ENCODE results near the gene AGPAT1. TPM values are rescaled to one million over a fixed set of nuclear protein-coding genes. Genes with fewer than 3 reads are reported as not detected.

The AGPAT1 gene
- polyA plus RNA-seq, 2 of the 4 experiments (the other 2 are of a cell fraction) = 29.4 to 40.6 TPM

DNA sequence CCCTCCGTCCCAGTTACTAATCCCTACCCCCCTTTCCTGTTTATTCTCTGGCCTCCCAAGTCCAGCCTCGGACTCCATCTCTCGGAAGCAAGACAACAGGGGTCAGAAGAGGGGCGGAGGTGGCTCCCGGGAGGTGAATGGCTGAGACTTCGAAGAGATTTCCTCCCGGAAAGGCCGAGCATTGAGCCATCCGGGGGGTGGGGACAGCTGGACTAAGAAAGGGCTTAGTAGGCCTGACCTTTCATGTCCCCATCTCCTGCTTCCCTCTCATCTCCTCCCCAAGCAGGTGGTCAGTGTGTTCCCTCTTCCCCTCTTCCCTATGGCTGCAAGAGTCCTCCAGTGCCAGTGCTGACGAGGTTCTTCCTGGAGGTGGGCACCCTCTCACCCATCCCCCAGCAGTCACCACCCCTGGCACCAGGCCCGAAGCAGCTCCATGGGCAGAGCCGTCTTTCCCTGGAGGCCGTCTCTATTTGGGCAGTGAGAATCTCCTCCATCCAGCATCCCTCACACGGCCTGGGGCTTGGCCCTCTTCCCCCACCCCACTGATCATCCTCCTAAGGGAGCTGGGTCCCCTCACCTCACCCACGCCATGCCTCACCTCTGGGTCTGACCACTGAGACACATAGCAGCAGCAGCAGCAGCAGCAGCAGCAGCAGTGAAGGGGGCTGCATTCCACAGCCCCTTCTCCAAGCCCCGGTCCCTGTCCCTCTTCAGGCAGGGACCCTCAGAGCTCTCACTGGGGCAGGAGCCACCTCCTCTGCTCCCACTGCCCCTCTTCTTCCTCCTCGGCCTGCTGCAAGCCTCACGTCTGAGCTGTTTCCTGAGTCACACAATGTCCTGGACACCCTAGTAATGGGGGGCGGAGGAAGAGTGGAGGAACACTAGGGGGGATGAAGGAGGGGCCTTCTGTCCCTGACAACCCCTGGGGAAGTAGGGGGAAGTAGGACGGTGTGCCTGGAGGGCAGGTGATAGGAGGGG lies 47.7 kb upstream of the AGPAT1 start, which contains the start of gene NOTCH4:
NOTCH4 (minus strand) TSS at position 810 of the 978 bp plus-strand sequence; CDS start at position 671, 139 bp downstream.
- Histone ChIP-seq H3K4me3 (no peak within 1 kb of the TSS), H3K4me1 (no peaks in the 10 kb centered on the region), H3K9me3 (no peaks in the 10 kb centered on the region), H3K27ac (no peak within 1 kb of the TSS), H3K4me2 (no peak within 1 kb of the TSS)
- FAIRE-seq (no peak), ATAC-seq (no peak), DNase-seq (ENCODE audit: low read depth in 1 of 2, low spot score in 1 of 2) (no peak)
- 53% methylated on average over 17 of the region's 20 CpGs for WGBS (ENCODE audit: missing lambda C conversion rate)
- ChIA-PET POLR2A (no interaction called here), CTCF (no interaction called here)
- TF ChIP-seq, protein P1, sequence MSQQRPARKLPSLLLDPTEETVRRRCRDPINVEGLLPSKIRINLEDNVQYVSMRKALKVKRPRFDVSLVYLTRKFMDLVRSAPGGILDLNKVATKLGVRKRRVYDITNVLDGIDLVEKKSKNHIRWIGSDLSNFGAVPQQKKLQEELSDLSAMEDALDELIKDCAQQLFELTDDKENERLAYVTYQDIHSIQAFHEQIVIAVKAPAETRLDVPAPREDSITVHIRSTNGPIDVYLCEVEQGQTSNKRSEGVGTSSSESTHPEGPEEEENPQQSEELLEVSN (IDR thresholded peaks at IDR 0.05; ENCODE audit: borderline replicate concordance, low read depth) = no peak
- TF ChIP-seq HOXA7 (CRISPR knock-in tag; IDR thresholded peaks at IDR 0.05) = no peak
- TF ChIP-seq, protein P2, sequence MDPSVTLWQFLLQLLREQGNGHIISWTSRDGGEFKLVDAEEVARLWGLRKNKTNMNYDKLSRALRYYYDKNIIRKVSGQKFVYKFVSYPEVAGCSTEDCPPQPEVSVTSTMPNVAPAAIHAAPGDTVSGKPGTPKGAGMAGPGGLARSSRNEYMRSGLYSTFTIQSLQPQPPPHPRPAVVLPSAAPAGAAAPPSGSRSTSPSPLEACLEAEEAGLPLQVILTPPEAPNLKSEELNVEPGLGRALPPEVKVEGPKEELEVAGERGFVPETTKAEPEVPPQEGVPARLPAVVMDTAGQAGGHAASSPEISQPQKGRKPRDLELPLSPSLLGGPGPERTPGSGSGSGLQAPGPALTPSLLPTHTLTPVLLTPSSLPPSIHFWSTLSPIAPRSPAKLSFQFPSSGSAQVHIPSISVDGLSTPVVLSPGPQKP (IDR thresholded peaks at IDR 0.05; ENCODE audit: low read depth, low read length) = no peak
- TF ChIP-seq CBX2 (IDR thresholded peaks at IDR 0.05; ENCODE audit: borderline replicate concordance, low read depth) = no peak
- TF ChIP-seq SREBF2 (IDR thresholded peaks at IDR 0.05) = no peak
- TF ChIP-seq CHD2 (IDR thresholded peaks at IDR 0.05; ENCODE audit: low read length, partially characterized antibody) = no peak
- TF ChIP-seq NFE2L2 (conservative IDR thresholded peaks at IDR 0.05; ENCODE audit: low read length) = no peak
- no peak for TF ChIP-seq FOSL2 (IDR thresholded peaks at IDR 0.05)
- no peak for TF ChIP-seq FOSL2 (CRISPR knock-in tag; IDR thresholded peaks at IDR 0.05)
- no peak for TF ChIP-seq EHMT2 (IDR thresholded peaks at IDR 0.05; ENCODE audit: low read depth)
- no peak for TF ChIP-seq CEBPB (IDR thresholded peaks at IDR 0.05)
- TF ChIP-seq MYC (IDR thresholded peaks at IDR 0.05; ENCODE audit: borderline replicate concordance, low read length) = no peak
- TF ChIP-seq HOXB5 (CRISPR knock-in tag; IDR thresholded peaks at IDR 0.05) = no peak
- no peak for TF ChIP-seq CBX8 (IDR thresholded peaks at IDR 0.05)
- TF ChIP-seq TFCP2L1 (CRISPR knock-in tag; IDR thresholded peaks at IDR 0.05) = no peak

DNA sequence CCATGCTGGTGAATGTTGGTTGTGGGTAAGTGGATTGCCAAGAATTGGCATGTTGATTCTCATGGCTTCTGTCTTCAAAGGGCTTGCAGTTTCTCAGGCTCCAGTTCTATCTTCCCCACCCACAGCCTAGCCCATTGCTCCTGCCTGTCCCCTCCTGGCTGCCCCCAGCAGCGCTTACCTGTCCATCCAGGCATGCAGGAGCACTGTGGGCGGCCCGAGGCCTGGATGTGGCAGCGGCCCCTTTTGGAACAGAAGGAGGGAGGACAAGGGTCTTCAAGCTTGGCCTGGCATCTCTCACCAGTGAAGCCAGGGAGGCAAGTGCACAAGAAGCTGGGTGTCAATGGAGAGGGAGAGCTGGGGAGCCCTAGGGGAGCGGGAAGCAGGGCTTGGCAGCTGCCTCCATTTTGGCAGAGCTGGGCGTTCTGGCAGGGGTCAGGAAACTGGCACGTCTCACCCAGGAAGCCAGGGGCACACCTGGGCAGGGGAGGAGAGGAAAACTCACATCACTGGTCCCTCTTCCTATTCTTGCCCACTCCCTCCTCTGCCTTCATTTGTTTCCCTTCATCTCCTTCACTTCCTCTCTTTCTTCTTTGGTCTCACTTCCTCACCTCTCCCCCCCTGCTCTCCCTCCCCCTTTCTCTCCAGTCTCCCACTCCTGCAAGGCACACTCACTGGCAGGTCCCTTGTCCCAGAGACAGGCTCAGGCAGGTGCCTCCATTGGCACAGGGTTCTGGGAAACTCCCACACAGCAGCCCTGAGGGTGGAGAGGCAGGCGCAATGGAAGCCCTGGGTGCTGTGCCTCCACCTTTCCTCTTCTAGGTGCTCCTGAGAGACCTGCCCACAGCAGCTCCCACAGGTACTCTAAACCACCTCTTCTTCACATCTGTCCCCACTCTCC lies 46.7 kb upstream of the AGPAT1 start:
- H3K4me1 ChIP-seq = no peaks in the 10 kb centered on the region
- CTCF ChIA-PET = interaction anchor here (0.8 kb wide), 1 partner anchor 147 kb away, joined by 3 read pairs; no protein-coding TSS in a partner anchor
- no peaks in the 10 kb centered on the region for H3K9me3 ChIP-seq
- H3K4me2 ChIP-seq = no peak overlapping the region
- H3K4me3 ChIP-seq = no peak overlapping the region
- WGBS (ENCODE audit: missing lambda C conversion rate) = 78% methylated on average over 7 of the region's 8 CpGs
- no peak for FAIRE-seq
- no peak for ATAC-seq
- TF ChIP-seq MAZ (IDR thresholded peaks at IDR 0.05; ENCODE audit: borderline replicate concordance, low read depth, low read length) (no peak), HEYL (CRISPR knock-in tag; IDR thresholded peaks at IDR 0.05) (no peak), FOXS1 (CRISPR knock-in tag; IDR thresholded peaks at IDR 0.05) (no peak), RCOR1 (IDR thresholded peaks at IDR 0.05; ENCODE audit: low read depth, low read length) (no peak), ZNF302 (CRISPR knock-in tag; IDR thresholded peaks at IDR 0.05) (no peak), EHF (CRISPR knock-in tag; IDR thresholded peaks at IDR 0.05) (no peak), CHD4 (IDR thresholded peaks at IDR 0.05; ENCODE audit: borderline replicate concordance) (no peak), TFCP2L1 (CRISPR knock-in tag; IDR thresholded peaks at IDR 0.05) (no peak), EP300 (IDR thresholded peaks at IDR 0.05) (no peak), EHMT2 (IDR thresholded peaks at IDR 0.05; ENCODE audit: low read depth) (no peak), PHF8 (IDR thresholded peaks at IDR 0.05; ENCODE audit: borderline replicate concordance, low read depth) (no peak), RARB (CRISPR knock-in tag; IDR thresholded peaks at IDR 0.05) (no peak), SREBF2 (IDR thresholded peaks at IDR 0.05) (no peak), ZFP36 (IDR thresholded peaks at IDR 0.05; ENCODE audit: borderline replicate concordance, partially characterized antibody) (no peak), TP53 (CRISPR knock-in tag; IDR thresholded peaks at IDR 0.05) (no peak)
- TF ChIP-seq, protein P3, sequence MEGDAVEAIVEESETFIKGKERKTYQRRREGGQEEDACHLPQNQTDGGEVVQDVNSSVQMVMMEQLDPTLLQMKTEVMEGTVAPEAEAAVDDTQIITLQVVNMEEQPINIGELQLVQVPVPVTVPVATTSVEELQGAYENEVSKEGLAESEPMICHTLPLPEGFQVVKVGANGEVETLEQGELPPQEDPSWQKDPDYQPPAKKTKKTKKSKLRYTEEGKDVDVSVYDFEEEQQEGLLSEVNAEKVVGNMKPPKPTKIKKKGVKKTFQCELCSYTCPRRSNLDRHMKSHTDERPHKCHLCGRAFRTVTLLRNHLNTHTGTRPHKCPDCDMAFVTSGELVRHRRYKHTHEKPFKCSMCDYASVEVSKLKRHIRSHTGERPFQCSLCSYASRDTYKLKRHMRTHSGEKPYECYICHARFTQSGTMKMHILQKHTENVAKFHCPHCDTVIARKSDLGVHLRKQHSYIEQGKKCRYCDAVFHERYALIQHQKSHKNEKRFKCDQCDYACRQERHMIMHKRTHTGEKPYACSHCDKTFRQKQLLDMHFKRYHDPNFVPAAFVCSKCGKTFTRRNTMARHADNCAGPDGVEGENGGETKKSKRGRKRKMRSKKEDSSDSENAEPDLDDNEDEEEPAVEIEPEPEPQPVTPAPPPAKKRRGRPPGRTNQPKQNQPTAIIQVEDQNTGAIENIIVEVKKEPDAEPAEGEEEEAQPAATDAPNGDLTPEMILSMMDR (IDR thresholded peaks at IDR 0.05) = no peak
- TF ChIP-seq, protein P4, sequence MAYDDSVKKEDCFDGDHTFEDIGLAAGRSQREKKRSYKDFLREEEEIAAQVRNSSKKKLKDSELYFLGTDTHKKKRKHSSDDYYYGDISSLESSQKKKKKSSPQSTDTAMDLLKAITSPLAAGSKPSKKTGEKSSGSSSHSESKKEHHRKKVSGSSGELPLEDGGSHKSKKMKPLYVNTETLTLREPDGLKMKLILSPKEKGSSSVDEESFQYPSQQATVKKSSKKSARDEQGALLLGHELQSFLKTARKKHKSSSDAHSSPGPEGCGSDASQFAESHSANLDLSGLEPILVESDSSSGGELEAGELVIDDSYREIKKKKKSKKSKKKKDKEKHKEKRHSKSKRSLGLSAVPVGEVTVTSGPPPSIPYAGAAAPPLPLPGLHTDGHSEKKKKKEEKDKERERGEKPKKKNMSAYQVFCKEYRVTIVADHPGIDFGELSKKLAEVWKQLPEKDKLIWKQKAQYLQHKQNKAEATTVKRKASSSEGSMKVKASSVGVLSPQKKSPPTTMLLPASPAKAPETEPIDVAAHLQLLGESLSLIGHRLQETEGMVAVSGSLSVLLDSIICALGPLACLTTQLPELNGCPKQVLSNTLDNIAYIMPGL (CRISPR knock-in tag; IDR thresholded peaks at IDR 0.05; ENCODE audit: borderline replicate concordance) = no peak
- DNase-seq (ENCODE audit: low read depth in 1 of 2, low spot score in 1 of 2) = no peak
- H3K27ac ChIP-seq = no peak overlapping the region
- POLR2A ChIA-PET = no interaction called here
